Kidney (tissue), 14 donors: ENCODE measurements around the gene KLK1. TPM values are rescaled to one million over a fixed set of nuclear protein-coding genes. Genes with fewer than 3 reads are reported as not detected.

ENCODE experiments used
- DNase-seq, 5 donors: peaks; one replicate each; pipeline ENCODE4 v3.0.0-alpha.2; 2013 to 2020
- FAIRE-seq: peaks from 2 replicates; lab custom pipeline; 2012; peaks lifted over from hg19 to GRCh38; lab: Jason Lieb, UNC
- H3K27ac ChIP-seq, 2 donors: one replicate each; pipeline ENCODE4 v1.7.0; 2013; ENCODE audit warnings: low read depth in 2 of 2, low read length in 2 of 2, inconsistent platforms in 1 of 2
- H3K27me3 ChIP-seq: one replicate; pipeline ENCODE4 v1.7.1; 2013; ENCODE audit warnings: low read length, inconsistent platforms; ENCODE audit not compliant: control insufficient read depth, insufficient read depth
- H3K36me3 ChIP-seq, 3 donors: one replicate each; pipeline versions ENCODE4 v1.7.0 to v1.7.1; 2013; ENCODE audit warnings: low read length in 3 of 3, control low read depth in 1 of 3, inconsistent platforms in 1 of 3; ENCODE audit not compliant: insufficient read depth in 3 of 3, control insufficient read depth in 2 of 3
- H3K4me1 ChIP-seq, 3 donors: one replicate each; pipeline versions ENCODE4 v1.7.0 to v1.7.1; 2013; ENCODE audit warnings: low read length in 3 of 3, inconsistent platforms in 1 of 3, low read depth in 1 of 3; ENCODE audit not compliant: control insufficient read depth in 2 of 3, insufficient read depth in 2 of 3
- H3K4me3 ChIP-seq, 3 donors: one replicate each; pipeline versions ENCODE4 v1.7.0 to v1.8.1; 2013; ENCODE audit warnings: low read length in 3 of 3, control low read depth in 1 of 3, inconsistent platforms in 1 of 3
- H3K9ac ChIP-seq, 3 donors: one replicate each; pipeline versions ENCODE4 v1.7.0 to v1.7.1; 2013; ENCODE audit warnings: low read length in 3 of 3, control low read depth in 1 of 3, inconsistent platforms in 1 of 3
- H3K9me3 ChIP-seq, 3 donors: one replicate each; pipeline versions ENCODE4 v1.7.0 to v1.7.1; 2013; ENCODE audit warnings: low read length in 3 of 3, control low read depth in 1 of 3, inconsistent platforms in 1 of 3; ENCODE audit not compliant: control insufficient read depth in 2 of 3, insufficient read depth in 1 of 3
- intact Hi-C: fragments of 100-400 bp; cut with DNase I; formaldehyde crosslinking; loops from one replicate; pipeline ENCODE4 v1.11.1; 2022
- polyA plus RNA-seq: library from polyadenylated mRNA; stranded (reverse); fragments of 350-450 nt; fragmentation: Illumina TruSeq; extraction: RNeasy Lipid Tissue Mini Kit (QIAGEN cat#74804); gene quantifications from one replicate; pipeline ENCODE4 v1.2.3, GENCODE V29; 2014; ENCODE audit warnings: low read depth, low replicate concordance; ENCODE audit not compliant: insufficient read depth
- total RNA-seq: library from RNA; stranded (reverse); fragmentation: NEBNext Ultra II Directional; extraction: Animal tissue kit (Norgen Biotek cat#: 25700); gene quantifications from one replicate; pipeline ENCODE4 v1.2.1, GENCODE V29; 2021
- TF ChIP-seq, protein P1 (sequence below): IDR thresholded peaks from 3 replicates; pipeline ENCODE4 v1.5.1; 2012; ENCODE audit warnings: mild to moderate bottlenecking, moderate library complexity, borderline replicate concordance; ENCODE audit not compliant: insufficient read depth; ENCODE audit errors: extremely low read depth
- donor health status: control.
- donor health status: control.
- donor health status: control.
- donor health status: control.
- donor health status: control.
- donor health status: DM: yes; HTN: yes; CAD: no.
- donor health status: Normal renal cell carcinoma (clear cell type).

Gene KLK1
- total and polyA plus RNA-seq, 2 donors from 2014 or later: 0.41 to 827 TPM

DNA sequence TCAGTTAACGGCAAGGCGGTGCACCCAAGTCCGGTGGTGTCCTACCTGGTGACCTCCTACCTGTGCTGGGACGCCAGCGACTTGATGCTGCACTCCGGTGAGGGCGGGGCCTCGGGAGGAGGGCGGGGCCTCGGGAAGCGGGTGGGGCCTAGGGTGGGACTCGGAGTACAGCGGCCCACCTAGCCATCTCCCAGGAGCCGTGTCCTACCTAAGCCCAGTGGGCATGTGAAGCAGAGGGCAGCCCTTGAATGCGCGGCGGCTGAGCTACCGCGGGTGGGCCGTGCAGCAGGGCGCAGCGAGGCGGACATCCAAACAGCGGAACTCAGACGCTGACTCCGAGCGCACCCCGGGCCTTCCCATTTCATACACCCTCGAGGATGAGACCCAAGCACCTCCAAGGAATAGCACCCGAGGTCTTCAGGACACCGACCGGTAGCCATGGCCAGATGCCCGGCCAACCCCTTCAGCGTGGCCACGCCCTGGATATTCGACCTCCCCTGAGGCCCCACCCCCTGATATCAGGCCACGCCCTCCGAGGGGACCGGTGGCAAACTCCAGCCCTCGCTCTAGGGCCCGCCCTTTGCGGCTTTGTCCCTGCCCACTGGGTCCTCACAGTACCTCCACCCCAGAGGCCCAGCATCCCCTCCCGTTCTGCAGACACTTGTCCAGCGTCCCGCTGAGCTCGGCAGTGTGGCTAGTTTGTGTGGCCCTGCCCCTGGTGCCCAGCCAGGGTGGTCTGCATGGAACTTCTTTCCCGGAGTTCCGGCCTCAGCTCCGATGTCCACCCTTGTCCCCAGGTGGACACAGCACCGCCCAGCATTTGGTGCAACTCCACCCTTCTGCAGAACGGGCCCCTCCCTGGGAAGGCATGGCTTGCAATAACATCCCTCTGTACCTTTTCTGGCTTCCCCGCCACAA is 5.4 kb downstream of the KLK1 start:
- H3K4me1 ChIP-seq: peaks cover 0 to 2% (median 0%) of the 10 kb centered on the region in 3 donors
- FAIRE-seq (no peak), DNase-seq (peak in 4 of 5 donors; percentile 69 to 91 (median 76))
- no peak overlapping the region for H3K9ac ChIP-seq
- TF ChIP-seq, protein P1, sequence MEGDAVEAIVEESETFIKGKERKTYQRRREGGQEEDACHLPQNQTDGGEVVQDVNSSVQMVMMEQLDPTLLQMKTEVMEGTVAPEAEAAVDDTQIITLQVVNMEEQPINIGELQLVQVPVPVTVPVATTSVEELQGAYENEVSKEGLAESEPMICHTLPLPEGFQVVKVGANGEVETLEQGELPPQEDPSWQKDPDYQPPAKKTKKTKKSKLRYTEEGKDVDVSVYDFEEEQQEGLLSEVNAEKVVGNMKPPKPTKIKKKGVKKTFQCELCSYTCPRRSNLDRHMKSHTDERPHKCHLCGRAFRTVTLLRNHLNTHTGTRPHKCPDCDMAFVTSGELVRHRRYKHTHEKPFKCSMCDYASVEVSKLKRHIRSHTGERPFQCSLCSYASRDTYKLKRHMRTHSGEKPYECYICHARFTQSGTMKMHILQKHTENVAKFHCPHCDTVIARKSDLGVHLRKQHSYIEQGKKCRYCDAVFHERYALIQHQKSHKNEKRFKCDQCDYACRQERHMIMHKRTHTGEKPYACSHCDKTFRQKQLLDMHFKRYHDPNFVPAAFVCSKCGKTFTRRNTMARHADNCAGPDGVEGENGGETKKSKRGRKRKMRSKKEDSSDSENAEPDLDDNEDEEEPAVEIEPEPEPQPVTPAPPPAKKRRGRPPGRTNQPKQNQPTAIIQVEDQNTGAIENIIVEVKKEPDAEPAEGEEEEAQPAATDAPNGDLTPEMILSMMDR: no peak
- H3K27ac ChIP-seq: no peak overlapping the region
- no peaks in the 10 kb centered on the region for H3K9me3 ChIP-seq
- peaks cover 18% of the 10 kb centered on the region for H3K27me3 ChIP-seq
- H3K4me3 ChIP-seq: peak overlapping the region in 1 of 3 donors; percentile 12
- H3K36me3 ChIP-seq: no peaks in the 10 kb centered on the region
- intact Hi-C loops: no loop called here

DNA sequence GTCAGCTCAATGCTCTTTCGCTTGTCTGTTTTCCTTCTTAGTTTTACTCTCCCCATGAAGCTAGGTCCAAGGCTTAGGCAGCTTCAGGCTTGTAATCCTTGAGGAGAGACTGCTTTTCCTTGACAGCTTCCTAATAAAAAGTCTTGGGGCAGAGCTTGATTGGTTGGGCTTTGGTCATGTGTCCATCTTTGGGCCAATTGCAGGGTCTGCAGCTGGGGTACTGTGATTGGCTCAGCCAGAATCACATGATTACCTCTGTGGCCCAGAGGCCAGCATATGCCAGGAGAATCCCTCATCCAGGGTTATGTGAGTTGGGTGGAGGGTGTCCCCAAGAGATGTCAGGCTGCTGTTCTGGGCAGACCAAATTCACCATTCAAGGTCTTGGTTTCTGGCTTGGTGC is 8.1 kb downstream of the KLK1 start:
- DNase-seq: no peak
- intact Hi-C loops: no loop called here
- FAIRE-seq: no peak
- no peaks in the 10 kb centered on the region for H3K36me3 ChIP-seq
- H3K9ac ChIP-seq: no peak overlapping the region
- TF ChIP-seq, protein P1: no peak
- no peak overlapping the region for H3K27ac ChIP-seq
- H3K4me3 ChIP-seq: no peak overlapping the region
- H3K4me1 ChIP-seq: peaks cover 0 to 2% (median 0%) of the 10 kb centered on the region in 3 donors
- H3K9me3 ChIP-seq: no peaks in the 10 kb centered on the region
- peaks cover 15% of the 10 kb centered on the region for H3K27me3 ChIP-seq

DNA sequence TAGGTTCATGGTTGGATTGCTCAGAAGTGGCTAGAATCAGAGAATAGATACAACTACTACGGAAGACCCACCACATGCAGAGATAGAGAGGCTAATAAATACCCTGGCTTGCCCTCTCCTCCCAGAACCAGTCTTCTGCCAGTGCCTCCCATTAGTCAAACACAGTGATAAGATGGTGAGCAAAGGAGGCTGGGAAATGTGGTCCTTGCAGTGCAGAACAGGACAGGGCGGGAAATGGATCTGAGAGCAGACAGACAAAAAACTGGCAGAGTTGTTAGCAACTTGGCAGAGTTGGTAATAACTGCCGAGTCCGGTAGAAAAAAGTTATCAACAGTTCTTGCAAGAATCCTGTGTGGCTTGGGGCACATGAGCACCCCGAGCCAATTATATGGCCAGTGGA is 8.7 kb downstream of the KLK1 start:
- Histone ChIP-seq H3K4me3 (no peak overlapping the region), H3K4me1 (peaks cover 0 to 2% (median 0%) of the 10 kb centered on the region in 3 donors), H3K27ac (no peak overlapping the region), H3K9me3 (no peaks in the 10 kb centered on the region), H3K9ac (no peak overlapping the region), H3K27me3 (peaks cover 12% of the 10 kb centered on the region), H3K36me3 (no peaks in the 10 kb centered on the region)
- no peak for FAIRE-seq
- TF ChIP-seq, protein P1: no peak
- intact Hi-C loops: no loop called here
- DNase-seq: no peak
